ENCODE results near the gene MCAM. TPM values are rescaled to one million over a fixed set of nuclear protein-coding genes. Genes with fewer than 3 reads are reported as not detected.
A peak's percentile ranks its signal among the peaks of the same experiment; 100 is the strongest.

MCAM gene
- total RNA-seq, 1 experiment from 2014 or later, result 57.2 TPM

DNA sequence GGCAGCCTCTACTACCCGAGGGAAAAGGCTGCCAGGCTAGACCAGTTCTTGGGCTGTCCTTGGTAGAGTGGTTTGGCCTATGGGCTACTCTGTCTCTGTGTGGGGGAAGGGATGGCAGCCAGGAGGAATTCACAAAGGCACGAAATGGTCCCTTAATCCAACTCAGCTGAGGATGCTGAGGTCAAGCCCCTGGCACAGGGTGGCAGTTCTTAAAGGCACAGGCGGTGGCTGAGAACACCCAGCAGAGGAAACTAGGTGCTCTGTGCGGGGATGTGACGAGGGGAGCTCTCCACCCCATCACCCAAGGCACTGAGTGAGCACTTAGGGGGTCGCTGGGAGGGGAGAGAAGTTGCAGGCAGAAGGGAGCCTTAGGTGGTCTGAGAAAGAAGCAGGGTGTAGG lies 29.7 kb upstream of the MCAM start, which contains the start of gene MFRP:
TSS of gene MFRP (minus strand) at position 101 of the 400 bp plus-strand sequence. CDS start 192 bp downstream, outside the sequence.
- no peak for DNase-seq (ENCODE audit: low read depth)

DNA sequence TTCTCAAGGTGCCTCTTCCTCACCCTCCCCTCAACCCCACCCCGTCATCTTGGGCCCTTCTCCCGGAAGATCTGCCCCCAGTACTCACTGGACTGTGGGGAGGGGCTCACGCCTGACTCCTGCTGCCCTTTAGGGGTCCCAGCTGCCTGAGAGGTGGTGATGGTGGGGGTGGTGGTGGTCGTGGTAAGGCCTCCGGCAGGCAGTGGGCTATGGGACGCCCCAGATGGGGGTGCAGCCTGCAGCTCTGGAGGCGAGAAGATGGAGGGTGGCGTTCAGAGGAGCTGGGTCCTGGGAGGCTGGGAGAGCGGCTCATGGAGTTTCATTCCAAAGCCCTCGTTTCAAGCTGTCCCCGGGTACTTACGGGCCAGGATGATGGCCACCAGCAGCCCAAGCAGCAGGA lies 28.8 kb upstream of the MCAM start:
- no peak for DNase-seq (ENCODE audit: low read depth)

DNA sequence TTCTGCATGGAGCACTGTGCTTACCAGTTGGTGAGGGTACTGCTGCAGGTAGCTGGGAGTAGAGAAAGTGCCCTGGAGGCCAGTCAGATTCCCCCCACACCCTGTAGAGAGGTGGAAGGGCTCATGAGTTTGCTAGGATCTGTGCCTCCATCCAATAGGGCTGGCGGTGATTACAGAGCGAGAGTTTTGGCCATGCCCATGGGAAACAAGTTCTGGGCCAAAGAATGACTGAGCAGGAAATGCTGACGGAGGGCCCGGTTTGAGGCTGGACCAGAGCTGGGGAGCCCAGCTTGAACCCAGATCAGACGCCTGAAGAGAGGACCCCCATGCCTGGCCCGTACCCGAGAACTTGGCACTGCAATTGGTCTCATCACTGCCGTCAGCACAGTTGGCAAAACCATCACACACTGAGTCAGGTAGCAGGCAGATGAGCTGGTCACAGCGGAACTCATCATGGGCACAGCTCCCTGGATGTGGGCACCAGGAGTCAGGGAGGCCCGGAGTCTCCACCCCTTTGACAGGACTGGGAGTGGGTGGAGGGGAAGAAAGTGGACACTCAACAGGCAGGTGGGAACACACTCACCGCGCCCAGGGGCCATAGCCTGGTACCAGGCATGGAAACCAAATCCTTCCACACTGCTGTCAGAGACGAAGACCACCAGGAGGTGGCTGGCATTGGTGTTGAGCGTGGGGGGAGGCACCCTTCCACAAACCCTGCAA lies 27.5 kb upstream of the MCAM start:
- no peak for DNase-seq (ENCODE audit: low read depth)

DNA sequence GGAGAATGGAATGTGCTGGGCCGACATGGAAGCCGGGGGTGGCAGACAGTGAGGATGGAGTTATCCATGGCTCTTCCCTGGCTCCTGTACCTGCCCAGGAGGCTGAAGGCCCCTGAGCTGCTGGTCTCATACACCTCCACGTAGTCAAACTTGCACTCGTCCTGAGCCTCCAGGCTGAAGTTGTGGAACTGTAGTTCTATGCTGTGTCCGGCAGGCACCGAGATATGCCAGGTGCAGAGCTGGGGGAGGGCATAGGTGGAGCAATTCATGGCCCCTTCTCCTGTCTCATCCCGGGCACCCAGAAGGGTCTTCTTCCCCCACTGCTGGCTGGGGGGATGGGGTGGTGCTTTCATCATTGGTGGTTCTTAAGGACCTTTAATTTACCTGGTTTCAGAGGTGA lies 26.8 kb upstream of the MCAM start:
- DNase-seq (ENCODE audit: low read depth), result no peak

DNA sequence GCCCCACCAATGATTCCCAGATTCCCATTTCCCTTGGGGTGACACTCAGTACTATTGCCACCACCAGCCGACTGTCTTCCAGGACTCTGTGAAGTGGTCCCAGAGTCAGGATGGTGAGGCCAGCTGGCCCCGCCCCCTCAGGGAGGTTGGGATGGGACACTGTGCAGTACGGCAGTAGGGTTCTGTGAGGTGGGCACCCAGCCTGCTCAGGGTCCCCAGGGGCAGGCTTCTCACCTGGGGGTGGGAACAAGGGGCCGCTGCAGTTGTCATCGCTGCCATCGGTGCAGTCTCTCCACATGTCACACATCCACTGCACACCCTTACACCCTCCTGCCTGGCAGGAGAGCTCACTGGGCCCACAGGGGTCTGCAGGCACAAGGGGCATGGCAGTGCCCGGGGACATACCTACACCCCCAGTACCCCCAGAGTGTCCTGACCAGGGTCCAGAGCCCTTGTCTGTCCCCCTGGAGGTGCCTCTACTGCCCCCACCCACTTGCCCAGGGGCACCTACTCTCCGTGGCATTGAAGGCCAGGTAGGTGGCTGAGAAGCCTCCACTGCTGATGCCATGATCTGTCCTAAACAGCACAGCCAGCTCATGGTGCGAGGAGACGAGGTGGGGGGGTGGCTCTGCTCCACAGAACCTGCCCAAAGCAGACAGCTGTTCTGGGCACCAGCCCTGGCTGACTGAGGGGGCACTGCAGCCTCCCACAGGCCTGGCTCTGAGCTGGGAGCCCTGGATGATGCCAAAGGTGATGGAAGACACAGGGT lies 25.6 kb upstream of the MCAM start:
- no peak for DNase-seq (ENCODE audit: low read depth)

DNA sequence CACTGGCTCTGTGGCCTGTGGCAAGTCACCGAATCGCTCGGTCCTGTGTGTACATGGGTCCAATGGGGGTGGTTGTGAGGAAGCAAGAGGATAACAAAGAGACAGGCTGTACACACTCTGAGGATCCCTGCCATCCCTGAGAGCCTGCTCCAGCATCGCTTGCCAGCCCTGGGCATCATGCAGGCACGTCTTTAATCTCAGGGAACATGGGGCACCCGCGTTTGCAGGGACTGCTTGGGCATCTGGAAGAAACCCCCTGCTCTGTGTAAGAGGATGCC lies 25.0 kb upstream of the MCAM start:
- DNase-seq (ENCODE audit: low read depth), result no peak

DNA sequence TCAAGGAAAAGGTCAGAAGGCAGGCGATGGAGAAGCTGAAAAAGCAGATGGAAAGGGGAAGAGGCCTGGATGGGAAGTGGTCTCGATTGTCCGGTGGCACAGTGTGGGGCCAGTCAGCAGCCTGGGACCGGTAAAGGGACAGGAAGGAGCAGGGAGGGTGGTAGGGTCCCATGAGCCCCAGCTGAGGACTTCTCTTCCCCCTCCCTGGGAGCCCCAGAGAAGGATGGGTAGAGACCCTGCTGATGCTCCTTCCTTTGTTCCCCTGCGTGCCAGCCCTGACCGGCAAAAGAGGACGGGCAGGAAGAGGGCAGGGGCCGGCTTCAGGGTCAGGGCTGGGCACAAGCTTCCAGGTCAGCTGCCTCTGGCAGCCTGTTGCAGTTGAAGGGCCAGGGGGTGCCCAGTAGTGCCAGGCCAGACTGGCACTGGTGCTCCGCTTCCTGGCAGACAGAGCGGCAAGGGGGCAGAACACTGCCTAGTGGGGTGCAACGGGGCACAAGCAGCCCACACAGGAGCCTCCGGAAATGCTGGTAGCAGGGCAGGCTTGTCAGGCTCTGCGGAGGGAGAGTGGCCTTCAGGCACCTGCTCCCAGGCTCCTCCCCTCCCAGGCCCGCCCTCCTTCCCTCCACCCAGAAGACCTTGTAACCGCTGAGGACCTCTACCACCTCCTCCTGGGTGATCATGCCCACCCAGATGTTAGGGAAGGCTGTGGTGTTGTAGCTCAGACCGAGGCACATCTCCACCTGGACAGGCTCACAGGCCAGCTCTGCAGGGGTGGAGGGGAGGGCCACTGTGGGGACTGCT lies 24.5 kb upstream of the MCAM start:
- no peak for DNase-seq (ENCODE audit: low read depth)

DNA sequence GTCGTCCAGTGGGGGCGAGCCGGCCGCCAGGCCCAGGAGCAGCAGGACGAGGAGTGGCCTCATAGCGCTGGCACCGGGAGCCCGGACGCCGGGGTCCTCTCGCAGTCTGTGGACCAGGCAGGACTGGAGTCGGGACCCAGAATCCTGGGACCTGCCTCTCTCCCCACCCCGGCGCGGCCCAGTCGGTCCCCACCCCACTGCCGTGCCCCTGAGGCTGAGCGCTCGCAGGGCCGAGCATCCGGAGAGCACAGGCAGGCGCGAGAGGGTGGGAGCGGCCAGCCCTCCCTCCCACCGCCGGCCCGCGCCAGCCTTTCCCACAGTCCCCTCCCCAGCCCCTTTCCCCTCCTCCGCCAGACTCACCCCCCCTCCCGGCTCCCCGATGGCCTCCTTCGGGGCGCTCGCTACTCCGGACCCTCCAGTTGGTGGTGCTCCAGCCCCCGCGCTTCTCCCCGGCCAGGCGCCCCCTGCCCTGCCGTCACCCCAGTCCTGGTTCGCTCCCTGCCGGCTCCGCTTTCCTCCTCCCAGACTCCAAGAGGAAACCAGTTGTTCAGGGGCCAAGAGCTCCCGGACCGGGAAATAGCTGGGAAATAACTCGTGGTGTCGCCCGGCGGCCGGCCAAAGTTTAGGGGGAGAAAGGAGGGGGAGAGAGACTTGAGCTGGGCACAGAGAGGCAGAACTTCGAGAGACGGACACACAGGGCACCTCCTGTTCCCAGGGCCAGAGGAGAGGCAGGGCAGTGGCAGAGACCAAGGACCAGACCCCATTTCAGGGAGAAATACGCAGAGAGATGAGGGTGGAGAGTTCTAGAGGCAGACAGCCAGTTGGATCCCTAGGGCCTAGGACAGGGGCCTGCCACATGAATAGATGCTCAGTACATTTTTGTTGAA lies 23.6 kb upstream of the MCAM start, which contains the start of gene C1QTNF5:
TSS of gene C1QTNF5 (minus strand) at position 549 of the 887 bp plus-strand sequence. CDS start at position 63, 486 bp downstream.
- peak; percentile 53 for DNase-seq (ENCODE audit: low read depth)

DNA sequence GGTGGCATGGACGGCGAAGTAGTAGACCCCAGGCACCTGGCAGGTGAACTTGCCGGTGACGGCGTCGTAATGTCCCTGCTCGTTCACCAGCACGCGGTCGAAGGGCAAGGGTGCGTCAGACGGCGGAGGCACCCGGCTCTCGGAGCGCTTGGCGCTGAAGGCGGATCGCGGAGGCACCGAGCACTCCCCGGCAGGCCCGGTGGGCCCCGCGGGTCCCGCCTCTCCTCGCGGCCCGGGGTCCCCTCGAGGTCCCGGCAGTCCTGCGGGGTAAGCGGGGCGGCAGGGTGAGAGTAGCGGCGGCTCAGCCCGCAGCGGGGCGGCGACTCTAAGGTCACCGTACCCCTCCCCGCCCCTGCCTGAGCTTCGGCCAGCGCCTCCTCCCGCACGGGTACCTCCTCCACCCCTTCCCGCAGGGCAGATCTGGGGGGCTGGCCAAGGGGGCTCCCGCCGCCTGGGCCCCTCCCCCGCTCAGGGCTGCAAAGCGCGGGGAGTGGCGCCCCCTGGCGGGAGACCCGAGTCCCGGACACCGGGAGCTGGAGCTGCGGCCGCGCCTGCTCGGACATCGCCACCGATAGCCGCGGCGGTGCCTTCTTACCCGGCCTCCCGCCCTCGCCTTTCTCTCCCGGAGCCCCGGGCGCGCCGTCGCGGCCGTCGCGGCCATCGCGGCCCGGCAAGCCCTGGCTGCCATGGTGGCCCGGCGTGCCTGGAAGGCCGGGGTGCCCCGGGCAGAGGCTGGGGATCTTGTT lies 22.8 kb upstream of the MCAM start:
- DNase-seq (ENCODE audit: low read depth), result no peak

DNA sequence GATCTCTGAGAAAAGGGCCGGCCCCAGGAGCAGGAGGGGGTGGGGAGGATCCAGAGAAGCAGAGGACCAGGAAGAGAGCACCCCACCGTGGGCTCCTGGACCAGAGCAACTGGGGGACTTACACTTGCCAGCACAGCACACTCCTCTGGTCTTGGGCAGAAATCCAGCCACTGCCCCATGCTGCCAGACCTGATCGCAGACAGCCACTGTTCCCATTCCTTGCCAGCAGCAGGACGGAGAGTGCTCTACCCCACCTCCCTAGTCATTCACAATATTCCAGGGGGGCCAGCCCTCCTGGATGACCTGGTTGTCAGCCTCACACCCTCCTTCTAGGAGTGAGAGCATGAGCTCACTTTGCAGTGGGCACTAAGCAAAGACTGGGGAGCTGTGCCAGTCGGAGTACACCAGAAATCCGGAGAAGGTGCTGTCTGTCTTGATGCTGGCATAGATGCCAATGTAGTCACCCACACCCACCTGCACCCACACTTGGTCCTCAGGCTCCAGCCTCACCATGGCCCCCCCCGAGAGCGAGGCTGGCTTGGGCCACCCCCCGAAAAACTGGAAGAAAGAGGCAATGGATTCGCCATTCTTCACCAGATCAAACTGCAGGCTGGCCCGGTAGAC lies 22.1 kb upstream of the MCAM start:
- DNase-seq (ENCODE audit: low read depth), result no peak

DNA sequence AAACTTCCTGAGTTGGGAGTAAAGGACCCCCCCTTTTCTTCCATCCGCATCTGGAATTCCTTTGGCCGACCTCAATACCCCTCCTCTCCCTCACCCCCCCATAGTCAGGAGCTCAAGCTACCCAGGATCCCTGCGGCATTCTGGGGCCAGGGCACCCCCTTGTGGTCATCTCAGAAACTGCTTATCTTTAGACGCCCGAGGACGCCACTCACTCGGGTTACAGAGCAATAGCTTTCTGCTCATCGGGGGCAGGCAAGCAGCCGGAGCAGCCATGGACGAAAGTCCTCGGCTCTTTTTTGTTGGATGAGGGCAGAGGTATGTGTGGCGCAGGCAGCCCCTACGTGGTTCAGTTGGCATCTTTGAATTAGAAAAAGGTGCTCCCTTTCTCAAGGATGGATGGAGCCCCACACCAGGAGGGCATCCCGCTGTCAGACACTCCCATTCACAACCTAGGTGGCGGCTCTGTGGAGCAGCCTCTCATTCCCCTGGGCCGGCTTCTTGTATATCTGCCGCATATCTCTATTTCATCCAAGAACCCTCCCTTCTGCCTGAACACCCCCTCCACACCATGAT lies 21.5 kb upstream of the MCAM start:
- peak; percentile 60 for DNase-seq (ENCODE audit: low read depth)

DNA sequence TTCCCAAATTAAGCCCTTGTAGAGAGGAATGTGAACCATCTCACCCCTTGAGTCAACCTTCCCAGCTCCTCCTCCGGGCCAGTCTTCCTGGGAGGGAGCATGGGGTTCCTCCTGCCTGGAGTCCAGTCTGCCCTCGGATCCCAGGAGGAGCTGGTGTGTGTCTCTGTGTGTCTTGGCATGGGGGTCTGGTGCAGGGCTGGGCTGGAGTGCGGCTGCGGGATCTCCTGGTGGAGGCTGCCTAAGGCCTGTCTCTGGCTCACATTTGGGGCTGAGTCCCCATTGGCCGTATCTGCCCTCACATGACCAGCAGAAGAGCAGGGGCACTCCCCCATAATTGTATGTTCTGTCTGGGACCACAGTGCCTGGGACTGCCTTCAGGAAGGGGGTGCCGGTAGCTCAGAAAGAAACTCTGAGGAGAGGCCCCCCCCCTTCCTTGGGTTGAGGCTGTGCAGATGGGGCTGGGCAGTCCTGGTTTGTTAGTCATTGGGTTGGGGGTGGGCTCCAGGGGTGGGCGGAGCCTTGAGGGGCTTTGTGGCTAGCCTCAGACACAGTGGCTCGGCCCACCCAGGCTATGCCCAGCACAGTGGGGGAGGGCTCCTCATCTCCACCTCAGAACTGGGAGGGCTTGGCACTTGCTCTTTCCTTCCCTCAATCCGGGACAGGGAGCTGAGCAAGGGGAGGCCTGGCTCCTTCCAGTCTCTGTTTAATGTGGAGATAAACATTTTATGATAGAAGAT lies 20.8 kb upstream of the MCAM start:
- DNase-seq (ENCODE audit: low read depth), result peak; percentile 47

DNA sequence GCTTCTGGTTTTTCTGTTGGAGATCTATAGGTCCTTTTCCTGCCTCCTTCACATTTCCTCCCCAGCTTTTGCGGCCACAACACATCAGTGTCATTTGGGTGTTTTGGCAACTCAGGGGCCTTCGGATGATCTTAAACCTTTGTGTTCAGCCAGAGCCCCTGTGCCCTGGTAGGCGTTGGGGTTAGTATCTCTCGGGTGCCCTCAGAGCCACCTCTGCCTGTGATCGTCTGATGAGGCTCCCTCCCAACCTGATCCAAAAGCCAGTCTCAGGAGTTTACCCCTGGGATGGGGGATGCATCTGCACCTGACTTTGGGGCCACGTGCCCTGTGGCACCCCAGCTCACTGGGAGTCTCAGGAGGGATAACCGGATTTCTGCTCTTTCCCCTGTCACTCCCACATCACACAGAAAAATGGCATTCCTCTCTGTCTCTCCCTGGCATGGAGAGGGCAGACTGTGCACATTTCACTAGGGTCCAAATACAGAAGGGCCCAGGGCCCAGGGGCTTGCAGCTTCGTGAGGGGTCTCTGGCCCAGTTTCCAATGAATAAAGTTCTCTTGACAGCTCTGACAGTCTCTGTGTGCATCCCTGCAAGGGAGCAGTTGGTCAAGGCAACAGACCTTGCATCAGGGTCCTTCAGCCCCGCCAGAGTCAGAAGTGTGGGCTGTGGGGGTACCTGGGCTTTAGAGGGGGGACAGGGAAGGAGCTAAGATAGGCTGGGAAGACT lies 20.0 kb upstream of the MCAM start:
- DNase-seq (ENCODE audit: low read depth), result no peak

DNA sequence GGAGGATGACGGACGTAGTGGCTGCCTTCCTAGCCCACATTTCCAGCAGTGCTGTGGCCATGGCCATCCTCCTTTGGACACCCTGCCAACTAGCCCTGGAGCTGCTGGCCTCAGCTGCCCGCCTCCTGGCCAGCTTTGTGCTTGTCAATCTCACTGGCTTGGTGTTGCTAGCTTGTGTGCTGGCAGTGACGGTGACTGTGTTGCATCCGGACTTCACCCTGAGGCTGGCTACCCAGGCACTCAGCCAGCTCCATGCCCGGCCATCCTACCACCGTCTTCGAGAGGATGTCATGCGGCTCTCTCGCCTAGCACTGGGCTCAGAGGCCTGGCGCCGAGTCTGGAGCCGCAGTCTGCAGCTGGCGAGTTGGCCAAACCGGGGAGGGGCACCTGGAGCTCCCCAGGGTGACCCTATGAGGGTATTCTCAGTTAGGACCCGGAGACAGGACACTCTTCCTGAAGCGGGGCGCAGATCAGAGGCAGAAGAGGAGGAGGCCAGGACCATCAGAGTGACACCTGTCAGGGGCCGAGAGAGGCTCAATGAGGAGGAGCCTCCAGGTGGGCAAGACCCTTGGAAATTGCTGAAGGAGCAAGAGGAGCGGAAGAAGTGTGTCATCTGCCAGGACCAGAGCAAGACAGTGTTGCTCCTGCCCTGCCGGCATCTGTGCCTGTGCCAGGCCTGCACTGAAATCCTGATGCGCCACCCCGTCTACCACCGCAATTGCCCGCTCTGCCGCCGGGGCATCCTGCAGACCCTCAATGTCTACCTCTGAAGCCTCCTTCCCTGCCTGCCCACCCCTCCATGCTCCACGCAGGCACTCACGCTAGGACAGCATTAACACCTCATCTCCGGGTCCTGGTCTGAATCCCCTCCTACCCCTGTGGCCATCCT lies 19.0 kb upstream of the MCAM start:
- DNase-seq (ENCODE audit: low read depth), result peak; percentile 89

DNA sequence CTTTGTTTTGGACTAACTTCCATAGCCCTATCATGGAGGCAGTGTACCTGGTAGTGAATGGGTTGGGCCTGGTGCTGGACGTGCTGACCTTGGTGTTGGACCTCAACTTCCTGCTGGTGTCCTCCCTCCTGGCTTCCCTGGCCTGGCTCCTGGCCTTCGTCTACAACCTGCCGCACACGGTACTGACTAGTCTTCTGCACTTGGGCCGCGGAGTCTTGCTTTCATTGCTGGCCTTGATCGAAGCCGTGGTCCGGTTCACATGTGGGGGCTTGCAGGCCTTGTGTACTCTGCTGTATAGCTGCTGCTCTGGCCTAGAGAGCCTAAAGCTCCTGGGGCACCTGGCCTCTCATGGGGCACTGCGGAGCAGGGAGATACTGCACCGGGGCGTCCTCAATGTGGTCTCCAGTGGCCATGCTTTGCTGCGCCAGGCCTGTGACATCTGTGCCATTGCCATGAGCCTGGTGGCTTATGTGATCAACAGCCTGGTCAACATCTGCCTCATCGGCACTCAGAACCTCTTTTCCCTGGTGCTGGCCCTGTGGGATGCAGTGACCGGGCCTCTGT lies 18.2 kb upstream of the MCAM start:
- DNase-seq (ENCODE audit: low read depth), result no peak

DNA sequence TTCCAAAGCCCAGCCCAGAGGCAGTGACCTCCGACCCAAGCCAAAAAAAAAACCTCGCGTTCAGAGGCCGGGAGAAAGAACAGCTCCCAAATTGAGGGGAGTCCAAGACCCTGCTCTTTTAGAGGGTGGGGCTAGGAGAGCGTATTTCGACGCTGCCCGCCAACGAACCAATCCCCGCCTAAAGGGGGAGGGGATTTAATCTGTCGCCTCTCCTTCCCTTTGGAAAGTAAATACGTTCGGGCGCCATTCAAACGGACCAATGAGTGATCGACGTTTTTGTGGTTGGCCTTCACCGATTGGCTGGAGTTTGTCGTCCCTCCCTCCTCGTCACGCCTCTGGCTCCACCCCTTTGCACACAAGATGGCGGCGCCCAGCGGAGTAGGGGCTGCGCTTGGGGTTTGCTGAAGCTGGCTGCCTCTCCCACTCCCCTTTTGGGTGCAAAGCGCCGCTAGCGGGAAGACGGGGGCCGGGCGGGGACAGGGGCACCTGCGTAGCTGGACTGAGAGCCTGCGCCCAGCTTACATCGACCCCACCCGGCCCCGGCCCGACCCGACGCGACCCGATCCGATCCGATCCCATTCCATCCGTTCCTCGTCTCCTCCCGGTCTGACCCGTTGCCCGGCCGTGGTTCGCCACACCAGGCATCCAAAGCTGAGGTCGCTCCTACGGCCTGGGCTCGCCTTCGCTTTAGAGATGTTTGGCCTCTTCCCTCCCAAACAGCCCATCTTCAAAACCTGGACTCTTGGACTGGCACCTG lies 17.4 kb upstream of the MCAM start, which contains the start of gene RNF26:
TSS of gene RNF26 (plus strand) at position 354 of the 757 bp plus-strand sequence. CDS start 596 bp downstream, outside the sequence.
- DNase-seq (ENCODE audit: low read depth), result peak; percentile 99
